ENCODE measurements around the gene ERBB2.

DNA sequence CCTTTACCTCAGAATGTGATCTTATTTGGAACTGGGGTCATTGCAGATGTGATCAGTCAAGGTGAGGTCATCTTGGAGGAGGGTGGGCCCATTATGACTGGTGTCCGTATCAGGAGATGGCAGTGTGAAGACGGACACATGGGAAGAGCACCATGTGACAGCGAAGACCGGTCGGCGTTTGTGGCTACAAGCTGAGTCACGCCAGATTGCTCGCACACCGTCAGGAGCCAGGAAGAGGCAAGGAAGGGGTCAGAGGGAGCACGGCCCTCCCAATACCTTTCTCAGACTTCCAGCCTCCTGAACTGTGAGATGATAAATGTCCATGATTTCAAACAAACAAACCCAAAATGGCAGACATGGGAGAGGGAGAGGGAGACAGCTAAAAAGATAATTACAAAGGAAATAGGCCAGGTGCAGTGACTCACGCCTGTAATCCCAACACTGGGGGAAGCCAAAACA lies 49.7 kb upstream of the ERBB2 start:
- TF ChIP-seq, protein P1, sequence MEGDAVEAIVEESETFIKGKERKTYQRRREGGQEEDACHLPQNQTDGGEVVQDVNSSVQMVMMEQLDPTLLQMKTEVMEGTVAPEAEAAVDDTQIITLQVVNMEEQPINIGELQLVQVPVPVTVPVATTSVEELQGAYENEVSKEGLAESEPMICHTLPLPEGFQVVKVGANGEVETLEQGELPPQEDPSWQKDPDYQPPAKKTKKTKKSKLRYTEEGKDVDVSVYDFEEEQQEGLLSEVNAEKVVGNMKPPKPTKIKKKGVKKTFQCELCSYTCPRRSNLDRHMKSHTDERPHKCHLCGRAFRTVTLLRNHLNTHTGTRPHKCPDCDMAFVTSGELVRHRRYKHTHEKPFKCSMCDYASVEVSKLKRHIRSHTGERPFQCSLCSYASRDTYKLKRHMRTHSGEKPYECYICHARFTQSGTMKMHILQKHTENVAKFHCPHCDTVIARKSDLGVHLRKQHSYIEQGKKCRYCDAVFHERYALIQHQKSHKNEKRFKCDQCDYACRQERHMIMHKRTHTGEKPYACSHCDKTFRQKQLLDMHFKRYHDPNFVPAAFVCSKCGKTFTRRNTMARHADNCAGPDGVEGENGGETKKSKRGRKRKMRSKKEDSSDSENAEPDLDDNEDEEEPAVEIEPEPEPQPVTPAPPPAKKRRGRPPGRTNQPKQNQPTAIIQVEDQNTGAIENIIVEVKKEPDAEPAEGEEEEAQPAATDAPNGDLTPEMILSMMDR (IDR thresholded peaks at IDR 0.05), result no peak
- no peak for TF ChIP-seq POLR2AphosphoS5 (IDR thresholded peaks at IDR 0.05)
- TF ChIP-seq EP300 (IDR thresholded peaks at IDR 0.05), result no peak
- no peak for TF ChIP-seq POLR2A (IDR thresholded peaks at IDR 0.05)

Measured in suprapubic skin (tissue), 4 donors.